GM12878 (cell line): ENCODE measurements around the gene JPT1. TPM values are rescaled to one million over a fixed set of nuclear protein-coding genes. Genes with fewer than 3 reads are reported as not detected.
A peak's percentile ranks its signal among the peaks of the same experiment; 100 is the strongest.

Experiments
- ATAC-seq: fragments of 200-7000 bp; cut with Tn5 transposase; 3 replicates; pipeline ENCODE4 v1.9.1; 2020; ENCODE audit warnings: mild to moderate bottlenecking, moderate library complexity
- BruUV-seq: library from RNA; stranded (reverse); fragments of 400-500 nt; replicated peaks from 2 replicates; lab custom pipeline; 2021; lab: Mats Ljungman, UMichigan
- CTCF ChIA-PET: fragments of 300-600 bp; sonication (Branson Sonifier 250); formaldehyde crosslinking; extraction: SDS; loops from one replicate; lab custom pipeline; 2021; ENCODE audit warnings: inconsistent platforms; lab: Yijun Ruan, JAX
- POLR2A ChIA-PET: fragments of 350-600 bp; formaldehyde crosslinking; extraction: SDS; loops from one replicate; lab custom pipeline; 2021; ENCODE audit warnings: inconsistent platforms; lab: Charles Lee
- RAD21 ChIA-PET: fragments of 300-600 bp; sonication (Branson Sonifier 250); formaldehyde crosslinking; loops from one replicate; lab custom pipeline; 2023; ENCODE audit warnings: antibody characterized with exemption; ENCODE audit not compliant: unreplicated experiment; lab: Charles Lee
- SMC1A ChIA-PET: fragments of 300-600 bp; sonication (Branson Sonifier 250); formaldehyde crosslinking; loops from one replicate; lab custom pipeline; 2023; ENCODE audit not compliant: unreplicated experiment, uncharacterized antibody; lab: Charles Lee
- DNase-seq: peaks from one replicate; pipeline ENCODE4 v3.0.0-alpha.2; 2011; ENCODE audit warnings: low read depth, low spot score
- FAIRE-seq: peaks from 3 replicates; lab custom pipeline; 2011; peaks lifted over from hg19 to GRCh38; lab: Jason Lieb, UNC
- H2AFZ ChIP-seq: 2 replicates; pipeline ENCODE4 v1.6.0; 2011; ENCODE audit warnings: low read depth, low read length, control low read depth; ENCODE audit not compliant: control insufficient read depth
- H3K27ac ChIP-seq: 2 replicates; pipeline ENCODE4 v1.5.1; 2011; ENCODE audit warnings: control low read depth; ENCODE audit not compliant: control insufficient read depth, insufficient read depth
- H3K27me3 ChIP-seq, 2 experiments: replicated peaks in 1 of 2; 2 replicates each; pipeline versions ENCODE4 v1.6.0 to v1.6.1; 2011; ENCODE audit warnings: low read length in 1 of 2; ENCODE audit not compliant: control insufficient read depth in 2 of 2, insufficient read depth in 2 of 2
- H3K36me3 ChIP-seq, 2 experiments: 2 replicates each; pipeline ENCODE4 v1.5.1; 2011; ENCODE audit warnings: low read length in 1 of 2; ENCODE audit not compliant: control insufficient read depth in 2 of 2, insufficient read depth in 2 of 2
- H3K4me1 ChIP-seq: 2 replicates; pipeline ENCODE4 v1.6.1; 2011; ENCODE audit warnings: mild to moderate bottlenecking, low read length, moderate library complexity, mixed read lengths; ENCODE audit not compliant: control insufficient read depth, insufficient read depth
- H3K4me2 ChIP-seq: 2 replicates; pipeline ENCODE4 v1.6.0; 2011; ENCODE audit warnings: control low read depth; ENCODE audit not compliant: control insufficient read depth, insufficient read depth
- H3K4me3 ChIP-seq: fragments of 200-600 bp; sonication (generic); 2 replicates; pipeline ENCODE4 v1.5.1; 2016
- H3K79me2 ChIP-seq: 2 replicates; pipeline ENCODE4 v1.6.0; 2011; ENCODE audit warnings: low read length; ENCODE audit not compliant: control insufficient read depth, insufficient read depth
- H3K9ac ChIP-seq: 2 replicates; pipeline ENCODE4 v1.8.0; 2011; ENCODE audit warnings: low read length, control low read depth, mixed read lengths; ENCODE audit not compliant: control insufficient read depth, insufficient read depth
- H3K9me3 ChIP-seq: replicated peaks from 3 replicates; pipeline ENCODE4 v1.5.1; 2011; ENCODE audit warnings: mild to moderate bottlenecking, low read length; ENCODE audit not compliant: control insufficient read depth, insufficient read depth
- H4K20me1 ChIP-seq: 2 replicates; pipeline ENCODE4 v1.6.0; 2011; ENCODE audit not compliant: control insufficient read depth, insufficient read depth
- CBX5 ChIP-seq: sonication (generic); IDR thresholded peaks from 2 replicates; pipeline ENCODE4 v1.6.1; 2016; ENCODE audit warnings: low read depth, moderate library complexity, mild to moderate bottlenecking, inconsistent platforms
- CHD2 ChIP-seq: IDR thresholded peaks from 2 replicates; pipeline ENCODE4 v1.6.1; 2011; ENCODE audit warnings: low read depth, low read length, improper control_type of control experiment, borderline replicate concordance
- GATAD2B ChIP-seq: fragments of 450-650 bp; conservative IDR thresholded peaks from 2 replicates; pipeline ENCODE4 v1.6.1; 2017; ENCODE audit warnings: low read depth, mild to moderate bottlenecking, moderate library complexity
- HCFC1 ChIP-seq: fragments of 150-350 bp; IDR thresholded peaks from 2 replicates; pipeline ENCODE4 v1.6.1; 2014; ENCODE audit warnings: low read length
- NBN ChIP-seq: fragments of 450-650 bp; IDR thresholded peaks from 2 replicates; pipeline ENCODE4 v1.6.1; 2016
- NRF1 ChIP-seq: conservative IDR thresholded peaks from 2 replicates; pipeline ENCODE4 v1.6.1; 2011; ENCODE audit warnings: mild to moderate bottlenecking, low read depth, low read length, improper control_type of control experiment
- PBX3 ChIP-seq: IDR thresholded peaks from 2 replicates; pipeline ENCODE4 v1.6.1; 2011; ENCODE audit warnings: mild to moderate bottlenecking, low read depth, low read length, moderate library complexity; ENCODE audit not compliant: insufficient replicate concordance
- REST ChIP-seq: IDR thresholded peaks from 2 replicates; pipeline ENCODE4 v1.6.1; 2012; ENCODE audit warnings: mild to moderate bottlenecking, low read depth, low read length
- ZNF24 ChIP-seq: fragments of 450-650 bp; IDR thresholded peaks from 2 replicates; pipeline ENCODE4 v1.6.1; 2017; ENCODE audit warnings: antibody characterized with exemption, mild to moderate bottlenecking
- ZNF592 ChIP-seq: fragments of 450-650 bp; IDR thresholded peaks from 2 replicates; pipeline ENCODE4 v1.6.1; 2017; ENCODE audit warnings: mild to moderate bottlenecking, moderate library complexity
- WGBS: methylation state at CpG from one replicate; pipeline ENCODE4 v1.1.6; 2016; ENCODE audit warnings: low lambda C conversion rate; ENCODE audit not compliant: insufficient replicate concordance, insufficient coverage; ENCODE audit errors: missing lambda C conversion rate; 5-methylcytosine and 5-hydroxymethylcytosine counted together
- in situ Hi-C: fragments of 300-500 bp; cut with MboI; formaldehyde crosslinking; loops from 9 replicates; pipeline ENCODE4 v1.14.3; 2018; ENCODE audit warnings: mixed read lengths
- intact Hi-C: fragments of 100-400 bp; cut with micrococcal nuclease; formaldehyde crosslinking; loops from one replicate; pipeline ENCODE4 v1.14.2; 2022; ENCODE audit not compliant: unreplicated experiment
- polyA plus RNA-seq, 11 experiments: library from polyadenylated mRNA; depleted of rRNA in 4 of 11; unstranded in 6 of 11; stranded (reverse) in 5 of 11; fragments of >200 nt; fragmentation: Nextera tagmentation in 4 of 11; fragmentation: Illumina TruSeq in 1 of 11; extraction: Ambion mirVana in 4 of 11; extraction: Trizol in 1 of 11; gene quantifications; 1 replicate in 1 of 11; 2 replicates in 10 of 11; pipeline versions ENCODE4 v1.2.1 to v1.2.3, GENCODE V29; 2011 to 2016; ENCODE audit warnings: inconsistent platforms in 2 of 11, missing spikeins in 2 of 11, low read depth in 1 of 11
- total RNA-seq, 4 experiments: library from RNA; depleted of rRNA in 3 of 4; stranded (reverse); fragments of >200 nt in 3 of 4; fragmentation: Illumina TruSeq in 1 of 4; extraction: Trizol in 1 of 4; gene quantifications; 2 replicates each; pipeline versions ENCODE4 v1.2.1 to v1.2.3, GENCODE V29; 2013 to 2021

The JPT1 gene
- total and polyA plus RNA-seq, 10 of the 15 experiments (the other 5 are each of a cell fraction or from before 2014, with no cell fraction given): 79.7 to 651 (median 323) TPM

- Histone ChIP-seq H3K4me3 (no peak overlapping the region), H3K27me3 (no peaks in the 10 kb centered on the region), H3K4me2 (no peak overlapping the region; the same call in 1 of the 2 replicates), H3K27ac (no peak overlapping the region), H2AFZ (no peak overlapping the region; the same call in 1 of the 2 replicates), H4K20me1 (no peaks in the 10 kb centered on the region), H3K9ac (no peak overlapping the region), H3K4me1 (0 out of 2 replicates have a peak, but pooled peaks cover 4% of the 10 kb centered on the region), H3K79me2 (no peaks in the 10 kb centered on the region), H3K36me3 (no peaks in the 10 kb centered on the region), H3K9me3 (no peaks in the 10 kb centered on the region)
- intact Hi-C loops: no loop called here
- no TSS peak for BruUV-seq
- in situ Hi-C loops: no loop called here
- WGBS: 19% methylated on average over 11 of the region's 12 CpGs
- DNase-seq (peak; percentile 63), FAIRE-seq (peak; percentile 38), ATAC-seq (peak; percentile 86)
- POLR2A ChIA-PET: interaction anchor here (0.6 to 1.3 kb wide), 7 partner anchors 9 to 312 kb away, joined by 3 to 4 read pairs (median 3); partner anchors contain the start of gene SLC16A5
- RAD21 ChIA-PET: interaction anchor here (1.0 to 3.0 kb wide), 3 partner anchors 12 to 24 kb away, joined by 4 to 14 read pairs (median 4); no protein-coding TSS in a partner anchor
- SMC1A ChIA-PET: interaction anchor here (0.7 to 2.2 kb wide), 4 partner anchors 12 to 36 kb away, joined by 3 to 6 read pairs (median 4); no protein-coding TSS in a partner anchor
- CTCF ChIA-PET: interaction anchor here (0.6 to 3.8 kb wide), 8 partner anchors 12 to 214 kb away, joined by 3 to 13 read pairs (median 4); partner anchors contain the start of gene NT5C
- TF ChIP-seq NRF1 (no peak), CBX5 (no peak), GATAD2B (0 out of 2 replicates have a peak, but pooled peaks have one; percentile 39), ZNF592 (no peak), PBX3 (peak; percentile 59), CHD2 (no peak), HCFC1 (no peak), NBN (peak; percentile 86), ZNF24 (no peak), REST (no peak)
Measured at GRCh38 chr17:75102385-75102821, 51.9 kb downstream of the JPT1 start.
